Stimulated activated naive CD4-positive, alpha-beta T cell treated with Interleukin-2 at 50 U/mL for 16 hours (primary cell): ENCODE results near the gene MGA.

ENCODE experiments used
- DNase-seq: peaks from one replicate; lab custom pipeline; 2025; lab: John Stamatoyannopoulos, UW

The MGA gene

GRCh38 chr15:41660235-41661077 lies at the start of gene MGA:
Gene MGA, plus strand, starts transcription at chr15:41660405.
- DNase-seq, result peak; percentile 86

GRCh38 chr15:41620536-41621199 lies 39.5 kb upstream of the MGA start:
- no peak for DNase-seq

GRCh38 chr15:41621200-41622193 lies 38.7 kb upstream of the MGA start:
- DNase-seq, result peak; percentile 76

GRCh38 chr15:41622901-41623300 lies 37.3 kb upstream of the MGA start:
- no peak for DNase-seq

- no peak for DNase-seq
Observed at GRCh38 chr15:41627203-41627602, 33.0 kb upstream of the MGA start.

GRCh38 chr15:41629463-41629862 lies 30.7 kb upstream of the MGA start:
- no peak for DNase-seq

- no peak for DNase-seq
Observed at GRCh38 chr15:41629883-41630282, 30.3 kb upstream of the MGA start.

- no peak for DNase-seq
Observed at GRCh38 chr15:41630616-41631217, 29.5 kb upstream of the MGA start.

GRCh38 chr15:41631880-41632470 lies 28.2 kb upstream of the MGA start:
- no peak for DNase-seq

GRCh38 chr15:41633609-41634008 lies 26.6 kb upstream of the MGA start:
- DNase-seq, result no peak

- DNase-seq, result no peak
Observed at GRCh38 chr15:41634072-41634626, 26.1 kb upstream of the MGA start.

- no peak for DNase-seq
Observed at GRCh38 chr15:41637086-41637485, 23.1 kb upstream of the MGA start.

- DNase-seq, result no peak
Observed at GRCh38 chr15:41640985-41641384, 19.2 kb upstream of the MGA start.

GRCh38 chr15:41647262-41647661 lies 12.9 kb upstream of the MGA start:
- DNase-seq, result no peak

- DNase-seq, result no peak
Observed at GRCh38 chr15:41648097-41648496, 12.1 kb upstream of the MGA start.

- no peak for DNase-seq
Observed at GRCh38 chr15:41648770-41649169, 11.4 kb upstream of the MGA start.

GRCh38 chr15:41650806-41651205 lies 9.4 kb upstream of the MGA start:
- DNase-seq, result no peak

GRCh38 chr15:41651373-41651772 lies 8.8 kb upstream of the MGA start:
- DNase-seq, result no peak

- DNase-seq, result no peak
Observed at GRCh38 chr15:41653760-41654159, 6.4 kb upstream of the MGA start.

- no peak for DNase-seq
Observed at GRCh38 chr15:41655716-41656115, 4.5 kb upstream of the MGA start.

GRCh38 chr15:41656188-41656587 lies 4.0 kb upstream of the MGA start:
- no peak for DNase-seq
